Activated naive CD4-positive, alpha-beta T cell treated with anti-CD3 and anti-CD28 coated beads, Interleukin-2, amount 50 U/mL, for 16 hours (primary cell): ENCODE results near the gene SHANK3.

Source experiments
- DNase-seq: peaks from one replicate; pipeline ENCODE4 v3.0.0-alpha.2; 2020

Gene SHANK3

GRCh38 chr22:50714631-50715179 is 42.1 kb downstream of the SHANK3 start:
- no peak for DNase-seq

- no peak for DNase-seq
Measured at GRCh38 chr22:50715250-50715649, 42.6 kb downstream of the SHANK3 start.

- no peak for DNase-seq
Measured at GRCh38 chr22:50715776-50716175, 43.2 kb downstream of the SHANK3 start.

GRCh38 chr22:50716290-50717024 is 43.8 kb downstream of the SHANK3 start:
- DNase-seq = no peak

GRCh38 chr22:50717709-50718351 is 45.2 kb downstream of the SHANK3 start:
- no peak for DNase-seq

GRCh38 chr22:50718352-50718709 is 45.7 kb downstream of the SHANK3 start:
- DNase-seq = no peak

- no peak for DNase-seq
Measured at GRCh38 chr22:50719814-50720300, 47.2 kb downstream of the SHANK3 start.

GRCh38 chr22:50720301-50721256 is 48.0 kb downstream of the SHANK3 start:
- no peak for DNase-seq

GRCh38 chr22:50721257-50721844 is 48.7 kb downstream of the SHANK3 start:
- DNase-seq = no peak

GRCh38 chr22:50722048-50722701 is 49.6 kb downstream of the SHANK3 start:
- no peak for DNase-seq
